ENCODE data around the gene DGKH. TPM values are rescaled to one million over a fixed set of nuclear protein-coding genes. Genes with fewer than 3 reads are reported as not detected.
A peak's percentile ranks its signal among the peaks of the same experiment; 100 is the strongest.

DGKH gene
- total and polyA plus RNA-seq, 9 of the 15 experiments (the other 6 are each of a cell fraction or from before 2014, with no cell fraction given), result 0.38 to 4.4 (median 3.1) TPM

GRCh38 chr13:42223681-42224080 lies 175.2 kb downstream of the DGKH start:
- Histone ChIP-seq H3K27ac (ENCODE audit: extremely low read depth, low read depth, low read length) (no peak overlapping the region), H3K4me1 (replicated peaks in 1 of 2; ENCODE audit: control insufficient read depth in 2 of 2, insufficient read depth in 2 of 2, low read length in 2 of 2) (no peaks in the 10 kb centered on the region; a peak in 1 of 5 replicates), H3K27me3 (ENCODE audit: control insufficient read depth in 2 of 2, insufficient read depth in 2 of 2, low read length in 2 of 2) (no peaks in the 10 kb centered on the region), H3K9me3 (replicated peaks; ENCODE audit: control insufficient read depth, insufficient read depth, low read depth, low read length) (no peaks in the 10 kb centered on the region), H4K20me1 (replicated peaks; ENCODE audit: control insufficient read depth, insufficient read depth, low read length) (no peaks in the 10 kb centered on the region), H3K36me3 (ENCODE audit: control insufficient read depth, insufficient read depth, low read length) (peaks cover 10% of the 10 kb centered on the region; the same call in 1 of the 3 replicates), H3K79me2 (ENCODE audit: control insufficient read depth, insufficient read depth, low read length) (no peaks in the 10 kb centered on the region), H3K9ac (ENCODE audit: insufficient read depth in 1 of 2, low read depth in 2 of 2, low read length in 2 of 2) (no peak overlapping the region), H2AFZ (ENCODE audit: low read depth, low read length) (no peak overlapping the region), H3K4me3 (no peak overlapping the region), H3K9me1 (ENCODE audit: control insufficient read depth, insufficient read depth, low read length) (no peaks in the 10 kb centered on the region), H3K4me2 (ENCODE audit: insufficient read depth, low read length) (no peak overlapping the region)
- FAIRE-seq (no peak), DNase-seq (ENCODE audit: extremely low read depth in 1 of 4, low spot score in 3 of 4) (no peak), ATAC-seq (no peak)
- ChIA-PET CTCF (ENCODE audit: low intra/inter-chr PET ratio) (no interaction called here), POLR2A (no interaction called here)
- intact Hi-C loops (cut with micrococcal nuclease) (no loop called here), in situ Hi-C loops (cut with MboI) (no loop called here)
- no TSS peak for BruUV-seq (replicated peaks)
- TF ChIP-seq ZNF212 (CRISPR knock-in tag; IDR thresholded peaks at IDR 0.05) (no peak), SREBF2 (CRISPR knock-in tag; IDR thresholded peaks at IDR 0.05) (no peak)
- WGBS (ENCODE audit: insufficient coverage, low coverage, missing lambda C conversion rate), result 63% methylated on average over 2 of the region's 4 CpGs

GRCh38 chr13:42225051-42225450 lies 176.6 kb downstream of the DGKH start:
- ChIA-PET CTCF (ENCODE audit: low intra/inter-chr PET ratio) (interaction anchor here (0.6 kb wide), 1 partner anchor 61 kb away, joined by 3 read pairs; no protein-coding TSS in a partner anchor), POLR2A (no interaction called here)
- Histone ChIP-seq H3K79me2 (ENCODE audit: control insufficient read depth, insufficient read depth, low read length) (no peaks in the 10 kb centered on the region), H2AFZ (ENCODE audit: low read depth, low read length) (no peak overlapping the region), H3K36me3 (ENCODE audit: control insufficient read depth, insufficient read depth, low read length) (peaks cover 4% of the 10 kb centered on the region; the same call in 1 of the 3 replicates), H3K4me1 (replicated peaks in 1 of 2; ENCODE audit: control insufficient read depth in 2 of 2, insufficient read depth in 2 of 2, low read length in 2 of 2) (no peaks in the 10 kb centered on the region; a peak in 1 of 5 replicates), H3K4me2 (ENCODE audit: insufficient read depth, low read length) (no peak overlapping the region), H3K9me3 (replicated peaks; ENCODE audit: control insufficient read depth, insufficient read depth, low read depth, low read length) (no peaks in the 10 kb centered on the region), H3K9me1 (ENCODE audit: control insufficient read depth, insufficient read depth, low read length) (no peaks in the 10 kb centered on the region), H4K20me1 (replicated peaks; ENCODE audit: control insufficient read depth, insufficient read depth, low read length) (no peaks in the 10 kb centered on the region), H3K27ac (ENCODE audit: extremely low read depth, low read depth, low read length) (no peak overlapping the region; the same call in 2 of the 3 replicates), H3K4me3 (no peak overlapping the region), H3K27me3 (ENCODE audit: control insufficient read depth in 2 of 2, insufficient read depth in 2 of 2, low read length in 2 of 2) (no peaks in the 10 kb centered on the region), H3K9ac (ENCODE audit: insufficient read depth in 1 of 2, low read depth in 2 of 2, low read length in 2 of 2) (no peak overlapping the region)
- DNase-seq (ENCODE audit: extremely low read depth in 1 of 4, low spot score in 3 of 4) (no peak), FAIRE-seq (peak; percentile 11), ATAC-seq (no peak)
- 40% methylated on average over 2 of the region's 2 CpGs for WGBS (ENCODE audit: insufficient coverage, low coverage, missing lambda C conversion rate)
- intact Hi-C loops (cut with micrococcal nuclease) (no loop called here), in situ Hi-C loops (cut with MboI) (no loop called here)
- BruUV-seq (replicated peaks), result no TSS peak
- no peak for TF ChIP-seq NBN (IDR thresholded peaks at IDR 0.05; ENCODE audit: low read depth)
- TF ChIP-seq RCOR1 (IDR thresholded peaks at IDR 0.05; ENCODE audit: borderline replicate concordance in 1 of 2, low read depth in 2 of 2, low read length in 2 of 2), result no peak
- no peak for TF ChIP-seq MYNN (IDR thresholded peaks at IDR 0.05)
- TF ChIP-seq MYNN (CRISPR knock-in tag; IDR thresholded peaks at IDR 0.05), result no peak
- TF ChIP-seq TEAD4 (IDR thresholded peaks at IDR 0.05; ENCODE audit: low read length), result peak; percentile 30; the same call in 1 of the 2 replicates
- TF ChIP-seq TEAD4 (CRISPR knock-in tag; IDR thresholded peaks at IDR 0.05; ENCODE audit: borderline replicate concordance), result no peak
- peak; percentile 34; the same call in 1 of the 2 replicates for TF ChIP-seq IRF9 (tag; IDR thresholded peaks at IDR 0.05)
- TF ChIP-seq CBFB (CRISPR knock-in tag; IDR thresholded peaks at IDR 0.05), result no peak
- TF ChIP-seq ZNF121 (CRISPR knock-in tag; conservative IDR thresholded peaks at IDR 0.05), result peak; percentile 90
- TF ChIP-seq CEBPG (CRISPR knock-in tag; IDR thresholded peaks at IDR 0.05), result peak; percentile 69; the same call in 1 of the 2 replicates
- TF ChIP-seq CEBPG (tag; conservative IDR thresholded peaks at IDR 0.05 in 1 of 2, IDR thresholded peaks at IDR 0.05 in 1 of 2), result peak in 1 of 2 experiments; percentile 74; a peak in 3 of 4 replicates
- TF ChIP-seq TAL1 (IDR thresholded peaks at IDR 0.05), result peak; percentile 47
- no peak for TF ChIP-seq ZNF23 (CRISPR knock-in tag; IDR thresholded peaks at IDR 0.05)
- TF ChIP-seq DMBX1 (CRISPR knock-in tag; IDR thresholded peaks at IDR 0.05; ENCODE audit: borderline replicate concordance), result no peak
- TF ChIP-seq GATA2 (CRISPR knock-in tag; IDR thresholded peaks at IDR 0.05), result no peak
- no peak for TF ChIP-seq ZNF695 (CRISPR knock-in tag; IDR thresholded peaks at IDR 0.05)
- no peak for TF ChIP-seq EHMT2 (IDR thresholded peaks at IDR 0.05)

Measured in K562 (cell line).